ENCODE data around the gene CTXND1. TPM values are rescaled to one million over a fixed set of nuclear protein-coding genes. Genes with fewer than 3 reads are reported as not detected.

Gene CTXND1
- total and polyA plus RNA-seq, 2 of the 8 experiments (the other 6 are each of a cell fraction or from before 2014, with no cell fraction given): 0.03 TPM; not detected in 1

DNA sequence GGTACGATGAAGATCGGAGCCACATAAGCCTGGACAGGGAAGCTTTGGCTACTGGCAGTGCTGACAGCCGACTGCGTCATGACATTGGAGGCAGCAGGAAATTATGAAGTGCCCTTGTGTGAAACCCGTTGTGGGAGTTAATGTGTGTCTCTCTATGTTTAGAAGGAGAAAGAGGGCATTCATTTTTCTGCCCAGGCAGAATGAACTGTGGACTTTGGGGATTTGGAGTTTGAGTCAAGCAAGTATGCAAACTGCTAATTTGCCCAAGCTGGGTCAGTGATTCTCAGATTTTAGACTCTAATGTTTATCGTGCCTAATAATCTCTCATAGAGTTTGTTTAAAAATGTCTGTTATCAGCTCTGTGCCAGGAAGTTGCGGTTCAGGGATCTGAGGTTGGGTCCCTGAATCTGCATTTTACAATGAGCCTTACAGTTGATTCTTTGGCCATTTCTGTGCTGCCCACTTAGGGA, 5.6 kb downstream of the CTXND1 start (continued):
- TF ChIP-seq RBBP5 (IDR thresholded peaks at IDR 0.05; ENCODE audit: borderline replicate concordance, low read depth, low read length) (no peak), RFX5 (IDR thresholded peaks at IDR 0.05; ENCODE audit: borderline replicate concordance, low read depth, low read length) (no peak), SP1 (IDR thresholded peaks at IDR 0.05; ENCODE audit: low read depth, low read length) (no peak), BRCA1 (IDR thresholded peaks at IDR 0.05; ENCODE audit: low read depth, low read length) (no peak), SAP30 (IDR thresholded peaks at IDR 0.05; ENCODE audit: insufficient read depth, insufficient replicate concordance, low read length) (no peak)

Measured in H1 (cell line).